NCI-H82 (cell line): Measurements from ENCODE around the gene TOM1L2.
"Not testable (repeated sequence)": the region's sequence is repeated elsewhere in the genome, so short reads cannot be mapped to it uniquely, and the experiment has no call there.

Source experiments
- DNase-seq: peaks from one replicate; lab custom pipeline; 2025; lab: John Stamatoyannopoulos, UW

The TOM1L2 gene

DNA sequence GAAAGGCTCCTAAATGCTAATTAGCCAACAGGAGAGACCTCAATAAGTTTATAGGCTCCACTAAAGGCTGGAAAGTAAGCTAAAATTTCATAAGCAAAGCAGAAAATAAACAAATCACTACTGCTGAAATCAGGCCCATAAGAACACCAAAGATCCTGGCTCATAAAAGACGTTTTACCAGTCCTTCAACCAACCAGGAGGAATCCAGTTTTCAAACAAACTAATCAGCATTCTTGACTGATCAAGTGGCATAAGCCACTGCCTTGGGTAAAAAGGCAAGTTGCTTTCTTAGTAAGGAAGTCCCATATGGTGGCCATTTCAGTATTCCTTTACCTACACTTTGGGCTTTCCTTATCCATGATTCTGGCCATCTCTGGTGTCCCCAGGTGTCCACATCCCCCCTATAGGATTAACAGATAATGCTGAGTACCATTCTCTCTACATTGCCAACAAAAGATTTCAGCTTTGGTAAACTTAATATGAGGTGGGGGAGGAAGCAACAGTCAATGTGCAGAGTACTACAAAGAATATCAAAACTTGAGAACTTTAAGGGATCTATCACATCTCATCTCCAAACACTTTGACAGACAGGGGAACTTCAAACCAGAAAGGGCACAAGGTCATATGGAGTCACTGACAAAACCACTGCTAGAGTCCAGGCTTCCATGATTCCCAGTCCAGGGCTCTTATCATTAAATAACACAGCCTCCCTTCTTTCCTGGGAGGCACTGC lies 1.3 kb downstream of the TOM1L2 start:
- no peak for DNase-seq

DNA sequence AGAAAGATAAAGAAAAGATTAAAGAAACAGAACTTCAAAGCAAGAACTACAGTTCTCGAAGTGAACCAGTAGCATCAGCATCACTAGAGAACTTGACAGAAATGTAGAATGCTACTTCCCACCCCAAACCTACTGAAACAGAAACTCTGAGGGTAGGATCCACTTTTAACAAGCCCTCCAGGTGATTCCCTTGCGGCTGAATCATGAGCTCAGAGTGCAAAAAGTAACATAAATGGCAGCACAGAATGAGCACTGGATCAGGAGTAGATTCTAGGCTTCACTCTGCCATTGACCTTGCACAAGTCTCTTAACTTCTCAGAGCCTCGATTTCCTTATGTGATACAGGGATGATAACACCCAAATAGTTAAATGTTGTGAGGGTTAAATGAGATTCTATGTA lies 5.8 kb downstream of the TOM1L2 start:
- no peak for DNase-seq

DNA sequence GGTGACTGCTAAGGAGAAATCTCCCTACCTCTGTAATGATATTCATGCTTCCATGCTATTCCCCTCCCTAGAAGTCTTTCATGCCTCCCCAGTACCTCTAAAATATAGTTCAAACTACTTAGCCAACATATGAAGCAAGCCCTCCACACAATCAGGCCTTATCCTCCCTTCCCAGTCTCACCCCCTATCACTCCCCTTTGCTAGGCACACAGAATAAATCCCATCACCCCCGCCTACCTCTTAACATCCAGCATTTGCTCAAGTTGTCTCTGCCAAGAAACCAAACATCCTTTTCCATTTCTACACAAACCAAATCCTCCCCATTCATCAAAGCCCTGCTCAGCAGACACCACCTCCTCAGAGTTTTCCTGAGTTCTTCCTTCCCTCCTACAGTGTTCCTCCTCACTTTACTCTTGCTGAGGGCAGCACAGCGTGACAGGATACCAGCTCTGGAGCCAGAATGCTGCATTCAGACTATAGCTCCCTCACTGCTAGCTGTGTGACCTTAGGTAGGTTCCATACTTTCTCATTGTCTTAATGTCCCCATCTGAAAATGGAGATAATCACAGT lies 7.0 kb downstream of the TOM1L2 start:
- no peak for DNase-seq

DNA sequence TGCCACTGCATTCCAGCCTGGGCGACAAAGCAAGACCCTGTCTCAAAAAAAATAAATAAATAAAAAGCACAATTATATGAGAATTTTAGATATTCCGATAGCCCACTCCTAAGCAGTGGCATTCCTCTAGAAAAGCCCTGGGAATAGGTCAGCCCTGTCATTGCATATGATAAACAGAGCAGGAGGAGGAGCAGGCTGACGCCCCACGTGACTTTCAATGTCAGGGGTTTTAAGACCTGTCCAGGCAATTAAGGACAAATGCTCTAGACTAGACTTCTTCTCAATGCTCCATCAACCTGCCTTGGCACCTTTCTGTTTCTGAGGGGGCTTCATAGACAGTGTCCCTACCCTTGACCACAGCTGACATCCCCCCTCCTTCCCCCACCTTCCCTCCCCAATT lies 7.5 kb downstream of the TOM1L2 start:
- DNase-seq: no peak

DNA sequence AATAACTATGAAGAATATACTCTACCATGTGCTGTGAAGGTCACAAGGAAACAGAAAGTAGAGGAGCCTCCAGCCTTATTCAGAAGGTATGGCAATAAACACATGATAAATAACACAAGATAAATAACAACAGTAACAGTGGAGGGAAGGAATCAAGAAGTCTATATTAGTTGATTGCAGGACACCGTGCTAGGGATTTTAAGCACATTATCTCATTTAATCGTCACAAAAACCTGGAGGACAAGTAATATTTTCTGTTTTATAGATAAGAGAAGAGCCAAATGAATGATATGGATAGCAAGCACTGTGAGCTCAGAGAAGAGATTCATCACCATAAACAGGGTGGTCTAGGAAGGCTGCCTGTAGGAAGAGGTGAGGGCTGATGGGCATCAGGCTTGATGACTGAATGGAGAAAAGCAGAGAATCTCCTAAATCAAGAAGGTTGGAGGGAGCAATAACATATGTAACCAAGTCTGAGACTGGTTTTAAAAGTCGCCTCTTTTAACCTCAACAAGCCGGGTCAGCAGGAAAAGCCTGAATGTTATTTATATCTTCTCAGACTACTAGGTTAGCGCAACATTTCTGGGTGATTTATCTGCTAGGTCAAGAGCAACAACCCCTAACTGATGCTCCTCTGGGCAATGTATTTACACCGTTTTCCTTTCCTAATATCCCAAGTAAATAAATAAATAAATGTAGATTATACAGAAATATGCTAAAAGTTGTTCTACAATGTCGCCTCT lies 8.3 kb downstream of the TOM1L2 start:
- DNase-seq: no peak

DNA sequence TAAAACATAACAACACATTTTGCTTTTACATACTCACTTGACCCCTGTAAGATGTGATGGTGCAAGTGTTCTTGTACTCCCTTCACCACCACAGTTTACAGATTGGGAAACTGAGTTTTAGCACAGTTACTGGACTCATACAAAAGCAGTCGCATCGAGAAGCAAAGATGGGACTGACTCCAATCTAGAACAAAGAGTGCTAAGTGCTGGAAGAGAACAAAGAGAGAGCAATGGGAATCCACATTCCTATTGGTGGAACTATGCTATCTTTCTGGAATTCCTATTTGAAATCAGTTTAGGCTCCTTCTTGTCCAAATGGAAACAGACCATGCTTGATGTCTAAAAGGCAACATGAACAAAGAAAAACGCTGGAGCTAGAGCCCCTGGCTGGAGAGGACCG lies 9.1 kb downstream of the TOM1L2 start:
- DNase-seq: no peak

DNA sequence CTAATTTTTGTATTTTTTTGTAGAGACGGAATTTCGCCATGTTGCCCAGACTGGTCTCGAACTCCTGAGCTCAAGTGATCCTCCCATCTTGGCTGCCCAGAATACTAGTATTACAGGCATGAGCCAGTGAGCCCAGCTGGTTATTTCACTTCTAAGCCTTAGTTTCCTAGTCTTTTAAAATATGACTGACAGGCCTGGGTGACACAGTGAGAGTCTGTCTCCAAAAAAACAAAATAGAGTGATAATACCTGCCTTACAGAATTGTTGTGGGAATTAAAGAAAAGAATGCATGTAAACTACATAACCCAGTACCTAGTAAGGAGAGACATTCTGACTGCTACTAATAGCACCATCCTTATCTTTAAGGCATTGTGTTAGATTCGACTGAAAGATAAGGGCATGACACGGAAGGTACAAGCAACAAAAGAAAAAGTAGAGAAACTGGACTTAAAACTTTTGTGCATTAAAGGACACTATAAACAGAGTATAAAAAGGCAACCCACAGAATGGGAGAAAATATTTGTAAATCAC lies 11.6 kb downstream of the TOM1L2 start:
- no peak for DNase-seq

DNA sequence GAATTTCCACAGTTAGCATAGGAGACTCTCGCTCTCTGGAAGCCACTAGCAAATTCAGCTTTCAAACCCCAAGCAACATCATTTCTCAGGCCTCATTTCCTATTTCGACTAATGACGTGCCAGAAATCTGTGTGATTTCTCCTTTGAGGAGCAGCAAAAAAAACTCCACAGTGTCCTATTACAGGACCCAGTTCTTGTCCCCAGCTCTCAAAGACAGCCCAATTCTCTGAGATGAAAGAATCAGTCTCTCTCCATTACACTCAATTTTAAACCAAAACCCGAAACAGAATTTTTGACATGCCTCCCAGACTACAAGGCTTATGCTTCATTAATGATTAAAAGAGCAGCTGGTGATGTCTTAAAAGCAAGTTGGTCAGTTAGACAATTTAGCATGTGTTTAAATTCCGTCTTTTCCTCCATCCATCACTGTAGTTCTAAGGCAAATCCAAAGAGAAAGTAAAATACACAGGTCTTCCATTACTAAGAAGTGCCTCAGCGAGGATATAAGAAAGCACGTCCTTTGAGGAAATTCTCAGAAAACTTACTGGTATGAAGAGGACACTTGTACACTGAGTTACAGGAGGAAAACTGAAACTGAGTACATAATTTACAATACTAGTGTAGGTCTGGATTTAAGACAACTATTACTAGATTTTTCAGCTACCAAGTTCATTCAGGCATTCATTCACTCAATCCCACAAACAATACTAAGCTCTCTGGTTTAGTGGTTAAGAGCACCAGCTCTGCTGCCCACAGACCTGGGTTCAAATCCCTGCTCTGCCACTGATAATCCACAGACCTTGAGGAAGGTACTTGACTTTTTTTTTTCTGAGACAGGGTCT lies 12.5 kb downstream of the TOM1L2 start:
- no peak for DNase-seq

DNA sequence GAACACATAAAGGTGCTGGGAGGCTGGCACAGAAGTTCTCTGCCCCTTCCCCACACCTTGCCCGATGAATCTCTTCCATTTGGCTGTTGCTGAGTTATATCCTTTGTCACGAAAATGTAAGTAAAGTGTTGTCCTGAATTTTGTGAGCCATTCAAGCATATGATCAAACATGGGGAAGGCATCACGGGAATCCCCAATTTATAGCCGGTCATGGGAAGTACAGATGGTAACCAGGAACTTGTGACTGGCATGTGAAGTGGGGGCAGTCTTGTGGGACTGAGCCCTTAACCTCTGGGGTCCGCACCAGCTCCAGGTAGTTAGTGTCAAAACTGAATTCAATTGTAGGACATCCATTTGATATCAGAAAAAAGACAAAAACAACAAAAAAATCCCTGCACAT lies 13.2 kb downstream of the TOM1L2 start:
- no peak for DNase-seq

DNA sequence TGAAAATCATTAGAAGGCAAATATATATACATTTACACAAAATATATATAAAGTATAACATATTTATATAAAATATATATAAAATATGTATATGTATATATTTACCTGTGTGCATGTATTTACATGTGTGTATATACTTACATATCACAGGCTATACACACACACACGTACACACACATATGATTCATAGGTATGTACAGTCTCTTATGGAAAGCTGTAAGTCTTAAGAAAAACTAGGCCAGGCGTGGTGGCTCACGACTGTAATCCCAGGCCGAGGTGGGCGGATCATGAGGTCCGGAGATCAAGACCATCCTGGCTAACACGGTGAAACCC lies 14.7 kb downstream of the TOM1L2 start:
- DNase-seq: no peak

DNA sequence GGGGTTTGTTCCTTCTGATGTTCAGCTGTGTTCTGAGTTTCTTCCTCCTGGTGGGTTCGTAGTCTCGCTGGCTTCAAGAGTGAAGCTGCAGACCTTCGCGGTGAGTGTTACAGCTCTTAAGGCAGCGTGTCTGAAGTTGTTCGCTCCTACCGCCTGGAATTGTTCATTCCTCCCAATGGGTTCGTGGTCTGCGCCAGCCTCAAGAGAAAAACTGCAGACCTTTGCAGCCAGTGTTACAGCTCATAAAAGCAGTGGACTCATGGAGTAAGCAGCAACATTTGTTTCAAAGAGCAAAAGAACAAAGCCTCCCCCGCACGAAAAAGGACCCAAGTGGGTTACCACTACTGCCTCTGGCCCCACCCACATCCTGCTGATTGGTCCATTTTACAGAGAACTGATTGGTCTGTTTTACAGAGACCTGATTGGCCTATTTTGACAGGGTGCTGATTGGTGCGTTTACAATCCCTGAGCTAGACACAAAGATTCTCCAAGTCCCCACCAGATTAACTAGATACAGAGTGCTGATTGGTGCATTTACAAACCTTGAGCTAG lies 16.3 kb downstream of the TOM1L2 start:
- not testable (repeated sequence) for DNase-seq

DNA sequence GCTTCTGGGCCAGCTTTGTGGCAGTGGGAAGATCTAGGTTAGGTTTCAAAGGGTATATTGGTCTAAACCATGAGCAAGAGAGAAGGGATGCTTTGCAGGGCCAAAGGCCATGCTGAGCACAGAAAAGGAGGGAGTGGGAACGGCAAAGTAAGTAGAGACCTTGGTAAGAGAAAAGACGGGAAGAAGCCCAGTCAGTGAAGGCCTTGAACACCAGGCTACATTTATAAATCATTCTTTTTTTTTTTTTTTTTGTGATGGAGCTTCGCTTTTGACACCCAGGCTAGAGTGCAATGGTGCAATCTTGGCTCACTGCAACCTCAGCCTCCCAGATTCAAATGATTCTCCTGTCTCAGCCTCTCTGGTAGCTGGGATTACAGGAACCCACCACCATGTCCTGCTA lies 18.1 kb downstream of the TOM1L2 start:
- DNase-seq: no peak

DNA sequence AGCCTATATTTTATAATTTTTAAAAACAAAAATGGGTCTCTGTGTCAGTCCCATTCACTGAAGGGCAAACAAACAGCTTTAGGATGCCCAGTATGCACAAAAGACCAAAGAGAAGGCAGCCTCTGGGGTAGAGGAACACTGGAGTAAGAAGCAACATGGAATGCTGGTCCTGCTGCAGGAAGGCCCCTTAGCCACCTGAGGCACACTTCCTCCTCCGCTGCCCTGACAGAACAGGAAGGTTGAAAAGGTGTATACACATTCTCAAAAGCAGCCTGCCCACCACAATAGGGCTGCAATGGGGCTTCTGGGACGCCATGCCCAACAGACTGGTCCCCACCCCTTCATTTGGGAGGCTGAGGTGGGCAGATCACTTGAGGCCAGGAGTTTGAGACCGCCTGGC lies 19.5 kb downstream of the TOM1L2 start:
- DNase-seq: no peak

DNA sequence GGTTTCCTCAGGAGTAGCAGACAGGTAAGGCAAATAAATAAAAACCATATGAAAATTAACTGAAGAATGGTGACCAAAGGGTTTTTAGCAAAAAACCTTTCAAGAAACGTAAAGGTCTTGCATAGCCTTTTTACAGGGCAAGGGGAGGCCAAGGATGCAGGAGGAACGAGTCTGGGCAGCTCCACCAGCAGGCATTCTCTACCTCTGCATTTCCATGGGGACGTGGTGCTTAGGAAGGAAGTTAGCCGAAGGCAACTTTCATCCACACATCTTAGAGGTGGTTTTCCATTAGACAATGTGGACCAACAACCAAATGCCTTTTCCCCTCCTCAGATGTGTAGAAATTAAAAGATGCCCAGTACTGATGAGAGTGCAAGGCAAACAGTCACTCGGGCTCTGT lies 20.7 kb downstream of the TOM1L2 start:
- no peak for DNase-seq

DNA sequence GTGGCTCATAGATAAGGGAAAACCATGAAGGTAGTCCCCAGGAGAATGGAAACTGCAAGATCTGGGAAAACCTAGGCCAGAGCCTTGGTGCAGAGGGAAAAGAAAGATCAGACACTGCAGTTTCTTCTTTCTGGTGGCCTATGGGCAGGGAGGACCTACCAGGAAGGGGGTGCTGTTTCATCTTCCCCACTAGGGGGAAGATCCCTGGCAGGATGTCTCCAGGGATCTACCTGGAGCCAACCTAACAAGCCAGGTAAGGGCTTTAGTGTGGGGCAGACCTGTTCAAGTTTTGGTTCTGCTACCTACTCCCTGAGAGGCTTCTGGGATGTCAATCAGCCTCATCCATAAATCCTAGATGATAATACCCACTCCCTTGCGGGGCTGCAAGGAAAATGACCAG lies 21.4 kb downstream of the TOM1L2 start:
- no peak for DNase-seq

DNA sequence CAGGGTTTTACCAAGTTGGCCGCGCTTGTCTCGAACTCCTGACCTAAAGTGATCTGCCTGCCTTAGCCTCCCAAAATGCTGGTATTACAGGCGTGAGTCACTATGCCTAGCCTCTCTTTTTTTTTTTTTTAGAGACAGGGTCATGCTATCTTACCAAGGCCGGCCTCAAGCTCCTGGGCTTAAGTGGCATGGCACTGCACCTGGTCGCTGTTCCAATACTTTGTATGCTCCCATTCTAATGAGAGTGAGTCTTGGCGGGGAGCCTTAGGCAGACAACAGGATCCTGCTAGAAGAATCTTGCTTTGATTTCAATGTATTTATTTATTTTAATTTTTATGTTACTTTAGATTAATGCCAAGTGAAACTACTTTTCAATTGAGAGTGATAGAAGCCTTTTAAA lies 21.9 kb downstream of the TOM1L2 start:
- DNase-seq: no peak

DNA sequence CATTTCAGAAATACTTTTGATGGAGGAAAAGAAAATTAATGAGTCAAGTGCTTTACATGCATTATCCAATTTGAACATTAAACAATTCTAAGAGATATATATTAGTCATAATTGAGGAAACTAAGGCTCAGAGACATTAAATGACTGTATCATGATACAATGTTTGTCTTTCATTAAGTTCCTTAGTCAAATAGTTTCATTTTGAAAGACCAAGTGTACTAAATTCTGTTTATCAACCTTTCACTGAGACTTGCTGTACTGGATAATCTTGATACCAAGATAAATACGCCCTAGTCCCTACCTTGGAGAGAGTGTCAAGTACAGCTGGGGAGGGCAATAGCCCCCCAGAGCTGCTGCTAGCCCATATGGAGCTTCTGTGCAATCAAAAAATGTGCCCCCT lies 24.2 kb downstream of the TOM1L2 start:
- no peak for DNase-seq

DNA sequence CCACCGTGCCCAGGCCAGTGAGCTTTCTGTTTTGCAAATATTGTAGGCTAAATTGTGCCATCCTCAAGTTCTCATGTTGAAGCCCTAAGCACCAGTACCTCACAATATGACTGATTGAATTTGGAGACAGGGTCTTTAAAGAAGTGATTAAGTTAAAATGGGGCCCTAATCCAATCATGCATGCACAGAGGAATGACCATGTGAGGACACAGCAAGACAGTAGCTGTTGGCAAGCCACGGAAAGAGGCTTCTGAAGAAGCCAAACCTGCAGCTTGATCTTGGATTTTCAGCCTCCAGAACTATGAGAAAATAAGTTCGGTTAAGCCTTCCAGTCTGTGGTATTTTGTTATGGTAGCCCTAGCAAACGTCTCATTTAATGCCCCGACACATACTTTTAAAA lies 24.9 kb downstream of the TOM1L2 start:
- DNase-seq: peak; percentile 94

DNA sequence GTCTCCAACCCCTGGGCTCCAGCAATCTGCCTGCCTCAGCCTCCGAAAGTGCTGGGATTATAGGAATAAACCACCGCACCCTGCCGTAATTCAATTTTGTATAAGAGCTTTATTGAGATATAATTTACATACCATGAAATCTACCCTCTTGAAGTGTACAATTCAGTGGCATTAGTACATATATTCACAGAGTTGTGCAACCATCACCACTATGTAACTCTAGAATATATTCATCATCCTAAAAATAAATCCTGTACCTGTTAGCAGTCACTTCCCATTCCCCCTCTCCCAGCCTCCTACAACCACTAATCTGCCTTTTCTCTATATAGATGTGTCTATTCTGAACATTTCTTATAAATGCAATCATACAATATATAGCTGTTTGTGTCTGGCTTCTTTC lies 26.1 kb downstream of the TOM1L2 start:
- DNase-seq: peak; percentile 38

DNA sequence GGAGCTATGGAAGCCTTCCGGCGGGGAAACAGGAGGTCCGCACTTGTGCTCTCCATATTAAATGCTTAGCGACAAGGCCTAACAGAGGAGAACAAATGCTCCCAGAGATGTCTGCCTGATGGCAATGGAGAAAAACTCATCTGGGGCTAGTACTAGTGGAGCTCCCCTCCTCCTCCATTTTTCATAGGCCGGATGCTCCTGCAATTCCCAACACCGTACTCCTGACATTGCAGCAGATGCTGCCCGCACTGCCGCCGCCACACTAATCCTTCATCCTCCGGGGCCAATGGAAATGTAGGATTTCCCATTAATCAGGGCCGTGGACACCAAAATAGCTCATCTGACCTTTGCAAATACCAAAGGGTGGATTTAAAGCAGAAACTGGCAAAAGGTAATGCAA lies 27.5 kb downstream of the TOM1L2 start:
- peak; percentile 75 for DNase-seq

DNA sequence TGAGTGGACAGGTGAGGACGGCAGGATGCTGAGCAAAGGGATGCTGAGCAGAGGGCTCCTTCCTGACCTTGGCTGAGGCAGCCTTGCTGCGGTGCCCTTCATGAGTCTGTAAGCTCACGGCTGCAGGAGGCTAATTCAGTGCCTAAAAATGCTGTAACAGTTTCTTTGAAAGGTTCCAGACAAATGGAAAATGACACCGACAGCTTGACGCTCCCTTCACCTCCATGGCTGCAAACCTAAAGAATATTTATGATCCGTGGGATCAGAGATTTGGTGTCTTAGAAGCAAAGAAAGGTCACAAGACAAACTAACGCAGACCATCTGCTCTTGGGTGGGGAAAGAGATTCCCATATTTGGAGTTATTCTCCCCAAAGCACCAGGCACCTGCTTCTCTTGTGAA lies 28.0 kb downstream of the TOM1L2 start:
- DNase-seq: peak; percentile 41
